ENCODE measurements around the gene TIMM23.

- TF ChIP-seq POLR2A (IDR thresholded peaks at IDR 0.05) (no peak), CTCF (IDR thresholded peaks at IDR 0.05) (no peak)
Measured at GRCh38 chr10:46052791-46053375, 80.6 kb downstream of the TIMM23 start.
